Measurements from ENCODE around the gene TPCN2. TPM values are rescaled to one million over a fixed set of nuclear protein-coding genes. Genes with fewer than 3 reads are reported as not detected.
A peak's percentile ranks its signal among the peaks of the same experiment; 100 is the strongest.

Gene TPCN2
- total RNA-seq, 6 donors from 2014 or later: 12.5 to 61.8 (median 18.8) TPM

DNA sequence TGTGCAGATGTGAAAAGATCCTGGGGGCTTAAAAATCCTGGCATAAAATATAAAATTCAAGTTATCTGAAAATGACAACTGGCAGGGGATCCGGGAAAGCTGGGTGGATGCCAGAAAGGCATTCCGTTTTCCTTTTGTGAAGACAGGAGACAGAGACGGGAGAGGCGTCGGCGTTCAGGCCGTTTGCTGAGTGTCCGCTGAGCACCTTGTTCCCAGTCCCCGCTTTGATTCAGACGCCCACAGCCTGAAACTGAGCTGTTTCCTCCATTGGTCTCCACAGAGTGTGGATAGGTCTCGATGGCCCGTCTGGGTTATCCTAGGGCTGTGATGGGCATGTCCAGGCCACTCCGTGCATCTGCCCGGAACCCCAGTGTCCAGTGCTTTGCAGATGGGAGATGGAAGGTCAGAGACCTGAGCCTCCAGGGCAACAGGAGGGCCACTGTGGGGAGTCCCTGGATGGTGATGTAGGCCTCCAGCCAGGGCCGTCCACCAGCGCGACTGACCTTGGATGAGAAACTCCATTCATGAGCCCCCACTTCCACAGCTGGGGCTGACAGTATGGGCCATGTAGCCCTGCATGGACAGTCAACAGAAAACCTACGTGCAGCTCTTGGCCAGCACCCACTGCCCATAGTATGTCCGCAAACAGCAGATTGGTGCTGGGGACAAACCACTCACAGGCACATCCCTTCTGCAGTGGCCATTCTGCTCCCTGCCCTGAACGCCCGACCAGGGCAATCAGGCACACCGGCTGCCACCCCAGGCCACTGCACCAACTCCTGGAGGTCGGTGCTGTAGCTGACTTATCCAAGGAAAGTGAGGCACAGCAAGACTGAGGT lies 47.3 kb upstream of the TPCN2 start:
- Histone ChIP-seq H3K36me3 (peaks cover 0 to 9% (median 0%) of the 10 kb centered on the region in 4 donors), H3K9me3 (no peaks in the 10 kb centered on the region), H3K27me3 (no peaks in the 10 kb centered on the region), H3K4me3 (no peak overlapping the region), H3K4me1 (peaks cover 5 to 18% (median 7%) of the 10 kb centered on the region in 4 donors), H3K27ac (peak overlapping the region in 3 of 4 donors; percentile 61 to 69 (median 65))
- TF ChIP-seq POLR2A (IDR thresholded peaks at IDR 0.05) (no peak), EP300 (IDR thresholded peaks at IDR 0.05) (no peak), POLR2AphosphoS5 (IDR thresholded peaks at IDR 0.05) (no peak)
- TF ChIP-seq, protein P1, sequence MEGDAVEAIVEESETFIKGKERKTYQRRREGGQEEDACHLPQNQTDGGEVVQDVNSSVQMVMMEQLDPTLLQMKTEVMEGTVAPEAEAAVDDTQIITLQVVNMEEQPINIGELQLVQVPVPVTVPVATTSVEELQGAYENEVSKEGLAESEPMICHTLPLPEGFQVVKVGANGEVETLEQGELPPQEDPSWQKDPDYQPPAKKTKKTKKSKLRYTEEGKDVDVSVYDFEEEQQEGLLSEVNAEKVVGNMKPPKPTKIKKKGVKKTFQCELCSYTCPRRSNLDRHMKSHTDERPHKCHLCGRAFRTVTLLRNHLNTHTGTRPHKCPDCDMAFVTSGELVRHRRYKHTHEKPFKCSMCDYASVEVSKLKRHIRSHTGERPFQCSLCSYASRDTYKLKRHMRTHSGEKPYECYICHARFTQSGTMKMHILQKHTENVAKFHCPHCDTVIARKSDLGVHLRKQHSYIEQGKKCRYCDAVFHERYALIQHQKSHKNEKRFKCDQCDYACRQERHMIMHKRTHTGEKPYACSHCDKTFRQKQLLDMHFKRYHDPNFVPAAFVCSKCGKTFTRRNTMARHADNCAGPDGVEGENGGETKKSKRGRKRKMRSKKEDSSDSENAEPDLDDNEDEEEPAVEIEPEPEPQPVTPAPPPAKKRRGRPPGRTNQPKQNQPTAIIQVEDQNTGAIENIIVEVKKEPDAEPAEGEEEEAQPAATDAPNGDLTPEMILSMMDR (IDR thresholded peaks at IDR 0.05): no peak
- DNase-seq: peak in 1 of 2 donors; percentile 44
- 55 to 87% methylated on average over 10 to 23 of the region's 23 CpGs for WGBS, 2 donors
- no peak for ATAC-seq (ENCODE audit: low FRiP score in 2 of 2)

DNA sequence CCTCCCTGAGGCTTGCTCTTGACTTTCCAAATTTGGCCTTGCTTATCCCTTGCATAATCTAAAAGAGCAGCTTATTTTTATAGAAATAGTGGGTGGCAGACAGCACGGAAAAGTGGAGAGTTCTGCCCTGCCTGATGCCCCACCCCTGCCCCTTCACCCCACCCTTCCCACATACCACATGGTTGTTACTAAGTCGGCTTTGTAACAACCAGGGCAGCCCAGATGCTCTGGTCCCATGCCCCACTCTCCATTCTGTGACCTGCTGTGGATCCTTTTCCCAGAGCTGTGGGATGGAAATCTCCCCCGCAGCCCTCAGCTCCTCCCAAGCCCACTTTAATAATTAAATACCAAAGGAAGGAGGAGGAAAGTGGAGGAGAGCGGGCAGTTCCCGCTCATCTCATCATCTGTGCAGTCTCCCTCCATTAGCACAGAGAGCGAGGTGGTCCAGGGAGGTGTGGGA lies 46.6 kb upstream of the TPCN2 start:
- Histone ChIP-seq H3K27ac (peak overlapping the region in 2 of 4 donors; percentile 7 to 69), H3K9me3 (no peaks in the 10 kb centered on the region), H3K36me3 (peaks cover 0 to 9% (median 0%) of the 10 kb centered on the region in 4 donors), H3K27me3 (no peaks in the 10 kb centered on the region), H3K4me1 (peaks cover 5 to 18% (median 7%) of the 10 kb centered on the region in 4 donors), H3K4me3 (no peak overlapping the region)
- ATAC-seq (ENCODE audit: low FRiP score in 2 of 2) (no peak), DNase-seq (no peak)
- TF ChIP-seq EP300 (IDR thresholded peaks at IDR 0.05): no peak
- no peak for TF ChIP-seq POLR2AphosphoS5 (IDR thresholded peaks at IDR 0.05)
- TF ChIP-seq, protein P1 (IDR thresholded peaks at IDR 0.05): no peak
- TF ChIP-seq POLR2A (IDR thresholded peaks at IDR 0.05): no peak
- 75 to 84% methylated on average over 6 of the region's 6 CpGs for WGBS, 2 donors

DNA sequence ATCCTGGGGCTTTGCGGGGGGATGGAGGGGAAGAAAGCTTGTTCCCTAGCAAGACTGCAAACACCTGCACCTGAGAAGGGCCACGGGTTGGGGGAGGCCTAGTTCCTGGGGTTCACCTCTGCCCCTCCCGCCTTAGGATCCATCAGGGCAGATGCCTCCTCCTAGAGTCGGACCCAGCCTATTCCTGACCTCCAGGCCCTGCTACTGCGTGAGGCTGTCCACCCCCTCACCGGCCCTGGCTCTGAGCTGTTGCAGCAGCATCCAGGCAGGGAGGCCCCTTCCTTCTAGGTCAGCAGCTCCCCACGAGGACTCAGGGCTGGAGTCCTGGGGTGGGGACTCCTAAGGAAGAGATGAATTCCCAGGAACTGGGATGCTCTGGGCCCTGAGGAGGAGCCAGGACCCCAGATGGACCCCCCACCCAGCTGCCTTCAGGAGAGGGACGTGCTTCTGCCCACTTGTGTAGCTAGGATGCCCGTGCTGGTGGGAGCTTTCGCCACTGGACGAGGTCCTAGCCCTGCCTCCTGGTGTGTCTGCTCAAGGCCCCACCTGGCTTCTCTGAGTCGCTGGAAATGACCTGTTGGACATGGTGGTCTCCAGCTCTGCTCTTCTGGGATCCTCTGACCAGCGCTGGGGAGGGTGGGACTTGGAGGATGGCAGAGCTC lies 46.0 kb upstream of the TPCN2 start:
- Histone ChIP-seq H3K9me3 (no peaks in the 10 kb centered on the region), H3K4me3 (no peak overlapping the region), H3K27ac (peak overlapping the region in 2 of 4 donors; percentile 7 to 69), H3K27me3 (no peaks in the 10 kb centered on the region), H3K36me3 (peaks cover 0 to 9% (median 0%) of the 10 kb centered on the region in 4 donors), H3K4me1 (peaks cover 5 to 18% (median 7%) of the 10 kb centered on the region in 4 donors)
- ATAC-seq (ENCODE audit: low FRiP score in 2 of 2): no peak
- TF ChIP-seq EP300 (IDR thresholded peaks at IDR 0.05) (no peak), POLR2A (IDR thresholded peaks at IDR 0.05) (no peak), POLR2AphosphoS5 (IDR thresholded peaks at IDR 0.05) (no peak)
- TF ChIP-seq, protein P1 (IDR thresholded peaks at IDR 0.05): no peak
- WGBS, 2 donors: 80 to 86% methylated on average over 5 to 13 of the region's 13 CpGs
- DNase-seq: no peak

DNA sequence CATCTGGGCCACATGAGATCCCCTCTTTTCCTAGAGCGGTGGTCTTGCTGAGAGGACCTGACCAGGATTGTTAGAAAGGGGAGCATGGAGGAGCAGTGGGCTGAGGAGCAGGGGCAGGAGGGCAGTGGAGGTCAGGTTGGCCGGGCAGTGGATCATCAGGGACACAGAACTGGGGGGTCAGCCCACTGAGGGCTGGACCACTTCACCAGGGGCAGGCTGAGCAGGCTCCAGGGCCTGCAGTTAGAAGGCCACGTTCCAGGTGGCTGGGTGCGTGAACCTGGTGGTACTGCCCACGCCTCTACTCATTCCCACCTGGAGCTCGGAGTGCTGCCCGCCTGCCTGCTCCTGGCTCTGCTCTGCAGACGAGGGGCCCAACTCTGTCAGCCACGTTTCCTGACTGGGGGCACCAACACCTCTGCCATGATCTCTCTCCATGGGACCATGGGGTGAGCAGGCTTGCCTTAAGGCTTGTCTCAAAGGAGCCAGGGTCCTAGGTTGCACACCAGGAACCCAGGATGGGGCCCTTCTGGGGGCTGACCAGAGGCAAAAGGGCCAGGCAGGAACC lies 45.3 kb upstream of the TPCN2 start:
- DNase-seq (no peak), ATAC-seq (ENCODE audit: low FRiP score in 2 of 2) (no peak)
- TF ChIP-seq, protein P1 (IDR thresholded peaks at IDR 0.05): no peak
- no peak for TF ChIP-seq POLR2AphosphoS5 (IDR thresholded peaks at IDR 0.05)
- no peak for TF ChIP-seq POLR2A (IDR thresholded peaks at IDR 0.05)
- no peak for TF ChIP-seq EP300 (IDR thresholded peaks at IDR 0.05)
- H3K27ac ChIP-seq: peak overlapping the region in 2 of 4 donors; percentile 5 to 69
- H3K4me3 ChIP-seq: no peak overlapping the region
- 83% methylated on average over 9 of the region's 9 CpGs; no CpG with 5 or more reads in 1 of the 2 donors for WGBS, 2 donors
- no peaks in the 10 kb centered on the region for H3K9me3 ChIP-seq
- peaks cover 0 to 9% (median 0%) of the 10 kb centered on the region in 4 donors for H3K36me3 ChIP-seq
- H3K27me3 ChIP-seq: no peaks in the 10 kb centered on the region
- H3K4me1 ChIP-seq: peaks cover 5 to 18% (median 6%) of the 10 kb centered on the region in 4 donors

Data from upper lobe of left lung (tissue), 6 donors.